NCI-H2196 treated with DMSO at 0.1 percent for 48 hours (cell line): ENCODE data around the gene NPAS2.
A peak's percentile ranks its signal among the peaks of the same experiment; 100 is the strongest.

Experiments
- DNase-seq: peaks from one replicate; lab custom pipeline; 2025; ENCODE audit not compliant: unreplicated experiment; lab: John Stamatoyannopoulos, UW

NPAS2 gene

DNA sequence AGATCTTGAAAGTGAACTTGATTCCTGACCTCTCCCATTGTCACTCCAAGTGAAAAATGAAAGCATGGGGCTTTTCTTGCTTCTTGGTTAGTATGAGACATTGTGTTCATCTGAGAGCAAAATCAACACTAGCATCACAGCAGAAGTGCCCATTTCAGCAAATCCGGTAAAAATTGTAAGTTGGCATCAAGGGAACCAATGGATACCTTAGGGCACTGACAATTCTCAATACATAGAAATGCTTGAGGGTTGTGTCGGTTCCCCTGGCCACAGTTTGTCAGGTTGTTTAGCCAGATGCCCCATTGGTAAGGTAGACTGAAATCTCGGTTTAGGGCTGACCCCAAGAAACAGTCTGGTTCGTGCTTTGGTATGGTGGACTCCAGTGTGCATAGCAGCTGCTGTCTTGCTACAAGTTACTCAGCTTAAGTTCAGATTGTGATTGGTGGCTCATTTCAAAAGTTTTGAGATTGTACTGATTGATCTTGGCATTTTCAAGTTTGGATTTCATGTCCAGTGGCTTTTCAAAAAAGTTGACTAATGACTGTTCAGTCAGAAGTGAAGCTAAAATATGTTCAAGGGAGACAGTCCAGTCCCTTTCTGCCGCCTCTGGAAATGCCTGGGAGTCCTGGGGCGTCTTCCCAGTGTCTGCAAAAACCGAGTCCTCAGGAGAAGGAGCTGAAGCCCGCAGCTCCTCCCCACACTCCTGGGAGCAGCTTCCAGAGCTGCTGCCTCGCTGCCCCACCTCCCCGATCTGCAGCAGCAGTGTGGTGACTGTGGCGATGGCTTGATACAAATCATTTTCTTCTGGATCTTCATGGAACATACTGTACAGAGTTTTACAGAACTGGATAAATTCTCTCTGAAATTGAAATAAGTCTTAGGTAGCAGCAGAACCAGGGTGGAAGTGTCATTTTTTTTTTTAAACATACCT is 187.7 kb downstream of the NPAS2 start:
- no peak for DNase-seq

DNA sequence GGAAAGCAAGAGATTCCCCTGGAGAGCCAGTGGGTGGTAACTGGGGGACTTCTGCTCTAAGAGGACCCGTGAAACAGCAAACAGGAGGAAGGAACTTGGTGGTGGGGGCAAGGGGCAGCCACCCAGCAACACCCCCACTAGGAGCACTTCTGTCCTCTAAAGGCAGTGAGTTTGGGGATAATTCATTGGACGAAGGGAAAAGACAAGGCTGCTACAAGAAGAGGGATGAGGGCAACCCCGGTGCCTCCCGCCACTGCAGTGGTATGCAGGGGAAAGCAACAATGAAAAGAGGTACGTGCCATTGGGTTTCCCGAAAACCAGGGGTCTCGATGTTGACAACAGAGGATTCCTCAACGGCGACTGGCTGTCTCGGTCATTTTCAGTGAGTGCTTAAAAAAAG is 191.2 kb downstream of the NPAS2 start:
- DNase-seq: no peak

GRCh38 chr2:101012054-101012705 is 192.2 kb downstream of the NPAS2 start:
- no peak for DNase-seq

DNA sequence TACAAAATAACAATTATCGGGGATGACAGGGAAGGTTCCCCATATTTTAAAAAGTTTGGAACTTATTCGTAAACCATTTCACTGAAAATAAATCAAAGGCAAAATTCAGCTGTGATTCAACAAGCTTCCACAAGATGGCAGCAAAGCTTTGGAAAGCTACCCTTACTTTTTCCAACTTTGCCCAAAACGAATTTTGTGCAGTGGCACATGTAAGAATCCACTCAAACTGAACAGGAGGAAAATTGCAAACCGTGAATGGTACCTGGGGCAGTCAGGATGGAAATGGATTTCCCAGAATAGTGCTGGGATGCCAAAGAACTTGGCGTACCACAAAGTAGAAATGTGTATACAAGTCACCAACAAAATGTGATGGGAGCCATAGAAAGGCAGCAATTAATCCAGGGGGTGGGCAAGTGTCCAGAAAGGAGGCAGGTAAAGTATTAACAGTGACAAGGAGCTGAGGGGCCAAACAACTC is 192.8 kb downstream of the NPAS2 start:
- DNase-seq: peak; percentile 9

DNA sequence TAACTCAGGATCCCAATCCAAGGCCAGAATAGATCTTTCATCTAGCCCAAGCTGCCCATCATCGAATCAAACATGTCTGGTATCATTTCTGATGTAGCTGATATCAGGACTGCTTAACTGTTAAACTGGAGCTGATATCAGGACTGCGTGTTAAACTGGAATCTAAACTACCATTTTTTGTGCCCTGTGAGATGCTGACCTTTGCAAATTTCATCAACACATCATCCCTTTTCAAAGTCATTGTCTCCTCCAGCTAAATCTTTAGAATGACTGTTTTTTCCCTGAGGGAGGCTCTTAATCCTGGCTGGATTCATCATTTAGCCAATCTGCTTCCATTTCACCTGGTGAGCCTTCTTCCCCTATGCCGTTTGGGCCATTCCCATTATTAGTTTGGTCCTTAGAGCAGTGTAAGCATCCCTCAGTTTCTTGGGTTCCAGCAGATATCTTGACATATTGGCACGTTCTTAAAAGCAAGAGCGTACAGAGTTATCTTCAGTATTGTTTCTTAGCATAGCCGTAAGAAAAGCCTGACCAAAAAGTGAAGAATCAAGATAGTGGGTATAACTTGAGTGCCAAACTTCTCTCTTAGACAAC is 194.4 kb downstream of the NPAS2 start:
- no peak for DNase-seq

GRCh38 chr2:101017371-101017770 is 197.4 kb downstream of the NPAS2 start:
- DNase-seq: no peak

- no peak for DNase-seq
Measured at GRCh38 chr2:101018934-101019333, 199.0 kb downstream of the NPAS2 start.

DNA sequence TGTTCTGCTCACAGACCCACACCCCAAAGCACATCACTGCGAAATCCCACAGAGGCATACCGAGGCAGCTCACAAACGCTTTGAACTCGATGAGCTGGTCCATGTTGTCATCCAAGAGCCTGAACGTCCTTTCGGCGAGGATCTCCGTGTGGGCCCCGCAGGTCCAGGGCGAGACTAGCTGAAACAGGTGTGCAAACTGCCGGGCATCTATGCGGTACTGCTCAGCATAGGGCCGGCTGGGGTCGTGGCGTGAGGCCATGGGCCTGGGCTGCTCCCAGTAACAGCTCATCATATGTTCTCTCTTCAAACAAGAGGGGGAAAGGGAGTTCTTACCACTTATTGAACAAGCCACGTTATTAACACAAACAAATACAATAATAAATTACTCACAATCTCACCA is 202.3 kb downstream of the NPAS2 start:
- no peak for DNase-seq

GRCh38 chr2:101023327-101024107 is 203.6 kb downstream of the NPAS2 start:
- DNase-seq: no peak

DNA sequence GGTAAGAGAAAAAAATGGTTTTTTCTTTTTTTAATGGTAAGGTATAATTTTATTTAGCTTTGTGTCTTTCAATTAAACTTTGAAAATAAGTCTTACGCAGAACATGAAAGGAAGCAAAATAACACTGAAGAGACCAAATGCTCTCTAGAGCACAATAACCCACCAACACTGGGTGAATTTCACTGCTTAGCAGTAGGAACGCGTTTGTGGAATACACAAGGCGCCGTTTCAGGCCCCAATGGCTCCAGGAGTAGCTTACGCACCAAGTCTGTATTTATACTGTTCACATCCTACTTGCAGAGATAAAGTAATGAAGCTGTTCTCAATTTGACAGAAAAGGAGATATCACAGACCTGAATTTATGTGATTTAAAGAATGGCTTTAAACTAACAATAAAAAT is 205.6 kb downstream of the NPAS2 start:
- DNase-seq: no peak

DNA sequence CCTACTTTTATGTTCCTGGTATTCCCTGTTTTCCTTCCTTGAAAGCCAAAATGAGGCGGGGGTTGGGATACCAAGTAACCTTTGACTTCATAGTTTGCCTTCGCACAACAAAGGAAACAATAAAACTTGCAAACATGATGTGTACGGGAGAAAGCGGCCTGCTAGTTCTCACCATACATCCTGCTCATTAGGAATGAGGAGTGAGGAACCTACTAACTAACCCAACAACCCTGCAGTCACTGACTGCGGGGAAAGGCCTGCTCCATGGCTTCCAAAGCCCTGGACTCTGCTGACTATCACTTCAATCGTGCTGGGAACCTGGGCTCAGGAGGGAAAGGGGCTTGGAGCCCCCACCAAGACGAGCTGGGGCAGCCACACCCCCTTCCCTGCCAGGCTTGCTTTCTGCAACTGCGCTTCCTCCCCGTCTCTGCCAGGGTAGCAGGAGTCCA is 206.3 kb downstream of the NPAS2 start:
- DNase-seq: no peak

DNA sequence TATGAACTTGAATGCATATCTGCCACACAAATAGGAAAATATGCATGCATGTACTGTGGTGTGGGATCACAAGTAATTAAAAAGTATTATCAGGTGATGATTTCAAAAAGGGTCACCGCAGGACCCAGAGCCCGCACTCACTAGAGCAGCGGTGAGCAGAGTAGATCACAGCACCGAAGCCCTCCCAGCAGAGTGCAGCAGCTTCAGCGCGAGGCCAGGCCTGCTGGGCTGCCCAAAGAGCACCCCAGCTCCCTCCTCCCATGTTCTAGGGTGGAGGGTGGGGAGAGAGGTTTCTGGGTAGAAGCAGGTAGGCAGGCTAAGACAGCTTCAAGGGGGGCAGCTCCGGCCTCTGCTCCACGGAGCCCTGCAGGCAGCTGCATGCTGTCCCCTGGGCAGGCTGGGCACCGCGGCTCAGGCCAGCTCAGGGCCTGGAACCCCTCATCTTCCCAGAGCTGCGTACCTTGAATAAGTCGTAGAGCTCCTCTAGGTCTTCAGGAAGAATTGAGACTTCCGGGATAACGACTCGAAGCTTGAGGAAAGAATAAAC is 207.1 kb downstream of the NPAS2 start:
- no peak for DNase-seq

DNA sequence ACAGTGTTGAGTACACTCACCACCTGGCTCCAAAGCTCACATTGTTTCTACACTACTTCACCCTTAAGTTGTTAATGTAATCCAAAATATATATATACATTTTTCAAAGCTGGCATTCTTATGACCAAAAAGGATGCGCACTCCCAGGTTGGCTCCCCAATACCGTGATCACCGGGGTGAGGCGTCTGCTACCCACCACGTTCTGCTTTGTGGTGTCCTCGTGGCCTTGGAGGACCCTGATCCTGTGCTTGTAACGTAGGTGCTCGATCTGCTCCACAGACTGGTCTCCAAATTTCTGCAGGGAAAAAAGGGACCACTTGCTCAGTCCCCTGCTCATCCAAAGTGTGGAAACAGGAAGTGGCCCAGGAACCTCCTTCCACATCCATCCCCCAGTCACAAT is 207.9 kb downstream of the NPAS2 start:
- no peak for DNase-seq

DNA sequence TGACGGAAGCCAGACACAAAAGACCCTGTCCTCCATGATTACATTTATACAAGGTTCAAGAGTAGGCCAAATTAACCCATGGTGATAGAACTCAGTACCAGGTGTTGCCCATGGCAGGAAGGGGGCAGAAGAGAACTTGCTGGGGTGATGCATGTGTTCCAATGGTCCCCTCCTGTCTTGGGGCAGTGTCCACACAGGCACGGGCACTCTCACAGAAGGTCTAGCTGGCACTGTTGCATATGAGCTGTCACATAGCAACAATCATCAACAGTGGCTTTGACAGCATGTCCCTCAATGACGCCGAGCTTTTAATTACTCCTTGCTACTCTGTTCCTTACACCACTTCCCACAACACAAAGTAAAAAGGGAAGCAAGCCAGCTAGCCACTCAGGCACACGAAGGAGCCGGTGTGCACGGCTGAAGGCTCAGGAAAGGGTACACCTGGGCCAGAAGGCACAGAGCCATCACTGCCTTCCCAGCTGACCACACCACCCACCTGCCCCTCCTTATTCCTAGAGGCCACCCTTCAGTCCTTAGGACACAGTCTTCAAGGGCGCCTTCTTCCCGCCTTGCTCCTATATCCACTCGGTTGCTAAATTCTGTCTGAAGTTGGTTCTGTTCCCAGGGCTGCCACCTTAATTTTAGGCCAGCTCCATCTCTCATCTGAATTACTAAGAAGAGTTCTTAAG is 211.1 kb downstream of the NPAS2 start:
- DNase-seq: no peak

DNA sequence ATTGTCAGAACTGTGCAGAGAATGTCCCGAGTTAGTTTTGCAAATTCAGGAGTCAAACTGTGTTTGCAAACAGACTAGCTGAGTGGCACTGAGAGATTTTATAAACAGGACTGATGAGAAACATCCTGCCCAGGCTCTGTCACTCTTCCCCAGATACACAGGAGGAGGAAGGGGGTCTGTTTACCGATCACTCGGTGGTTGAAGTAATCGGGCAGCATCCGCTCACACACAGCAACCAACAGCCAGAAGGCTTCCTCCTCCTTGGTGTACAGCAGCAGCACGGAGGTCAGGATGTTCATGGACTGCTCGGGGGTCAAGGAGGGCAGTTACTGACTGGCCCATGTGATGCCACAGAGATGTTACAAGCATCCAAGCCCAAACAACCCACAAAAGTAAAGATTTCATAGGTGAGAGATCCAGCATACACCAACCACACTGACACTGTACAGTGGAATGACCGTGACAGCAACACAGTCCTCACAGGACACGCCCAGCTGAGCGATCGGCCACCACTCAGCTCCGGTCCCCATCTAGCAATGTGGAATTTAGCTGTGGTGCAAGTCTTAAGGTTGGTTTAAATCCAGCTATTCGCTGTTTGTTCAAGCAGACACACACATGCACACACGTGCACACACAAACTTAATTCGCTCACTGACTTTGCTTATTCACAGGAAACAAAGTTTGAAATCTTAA is 212.3 kb downstream of the NPAS2 start:
- no peak for DNase-seq

DNA sequence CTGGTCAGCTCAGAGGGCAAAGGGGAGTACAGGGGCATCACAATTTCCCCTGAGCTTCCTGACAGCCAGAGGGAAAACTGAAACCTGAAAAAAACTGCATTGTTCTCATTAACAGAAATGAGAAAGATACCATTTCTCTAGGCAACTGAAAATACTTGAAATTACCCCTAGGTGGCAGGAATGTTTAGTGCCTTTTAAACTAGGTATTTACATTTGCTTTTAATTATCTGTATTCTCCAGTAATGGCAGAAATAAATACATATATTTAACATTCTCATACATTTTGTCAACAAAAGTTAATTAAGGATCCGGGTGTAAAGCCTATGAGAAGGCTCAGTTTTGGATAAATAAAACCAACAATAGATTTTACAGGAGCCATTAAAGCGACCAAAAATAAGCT is 216.6 kb downstream of the NPAS2 start:
- peak; percentile 5 for DNase-seq

GRCh38 chr2:101037161-101037755 is 217.3 kb downstream of the NPAS2 start:
- no peak for DNase-seq

DNA sequence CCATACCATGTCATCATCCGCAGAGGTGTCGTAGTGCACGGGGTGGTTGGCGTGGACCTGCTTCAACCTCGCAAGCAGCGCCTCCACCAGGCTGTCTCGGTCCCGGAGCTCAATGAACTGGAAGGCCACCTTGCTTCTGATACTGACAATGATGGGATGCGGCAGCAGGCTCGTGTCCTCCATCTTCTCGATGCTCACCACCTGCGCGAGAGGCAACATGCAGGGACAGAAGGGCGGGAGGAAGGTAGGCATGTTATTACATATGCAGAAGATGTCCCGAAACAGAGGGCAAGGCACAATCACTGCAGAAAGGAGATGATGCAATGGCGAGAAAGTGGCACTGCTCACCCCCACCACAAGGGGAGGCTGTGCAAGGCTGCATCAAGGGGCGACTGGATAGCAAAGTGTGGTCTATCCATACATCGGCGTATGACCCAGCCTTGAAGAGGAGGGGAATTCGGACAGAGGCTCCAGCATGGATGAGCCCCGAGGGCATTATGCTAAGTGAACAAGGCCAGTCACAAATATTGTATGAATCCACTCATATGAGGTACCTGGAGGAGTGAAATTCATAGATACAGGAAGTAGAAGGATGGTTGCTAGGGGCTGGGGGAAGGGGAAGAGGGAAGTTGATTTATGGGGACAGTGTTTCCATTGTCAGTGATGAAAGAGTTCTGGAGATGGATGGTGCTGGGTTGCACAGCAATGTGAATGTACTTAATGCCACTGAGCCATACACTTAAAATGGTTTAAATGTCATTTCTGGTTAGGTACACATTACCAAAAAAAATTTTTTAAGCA is 218.7 kb downstream of the NPAS2 start:
- no peak for DNase-seq
